Measurements from ENCODE around the gene SLAIN2. TPM values are rescaled to one million over a fixed set of nuclear protein-coding genes. Genes with fewer than 3 reads are reported as not detected.

Gene SLAIN2
- total and polyA plus RNA-seq, 2 experiments from 2014 or later = 21.9 to 27.9 TPM

GRCh38 chr4:48329976-48330375 is 11.4 kb upstream of the SLAIN2 start:
- Histone ChIP-seq H3K4me2 (no peak overlapping the region), H3K4me1 (ENCODE audit: insufficient read depth) (no peaks in the 10 kb centered on the region), H3K36me3 (ENCODE audit: insufficient read depth) (no peaks in the 10 kb centered on the region), H3K4me3 (no peak overlapping the region), H3K27ac (ENCODE audit: low read depth) (no peak overlapping the region), H3K79me2 (replicated peaks; ENCODE audit: insufficient read depth) (no peaks in the 10 kb centered on the region), H4K20me1 (replicated peaks; ENCODE audit: insufficient read depth) (no peaks in the 10 kb centered on the region), H3K27me3 (ENCODE audit: insufficient read depth) (no peaks in the 10 kb centered on the region), H2AFZ (no peak overlapping the region), H3K9me2 (ENCODE audit: insufficient read depth) (peaks cover 4% of the 10 kb centered on the region; the same call in 1 of the 2 replicates), H3F3A (replicated peaks; ENCODE audit: low read depth) (no peaks in the 10 kb centered on the region)
- Mint-ChIP-seq H3K4me1 (no peaks in the 10 kb centered on the region), H3K27me3 (ENCODE audit: insufficient read depth, low read depth, poor library complexity) (peaks cover 2% of the 10 kb centered on the region), H3K4me3 (no peak overlapping the region), H3K36me3 (ENCODE audit: low read depth) (no peaks in the 10 kb centered on the region), H3K27ac (no peak overlapping the region), H3K9me3 (no peaks in the 10 kb centered on the region)
- DNase-seq (ENCODE audit: low spot score) (no peak), ATAC-seq (no peak)
- TF ChIP-seq ZNF331 (CRISPR knock-in tag; IDR thresholded peaks at IDR 0.05; ENCODE audit: low read depth) = no peak
- TF ChIP-seq REST (IDR thresholded peaks at IDR 0.05; ENCODE audit: unreplicated experiment) = no peak
- TF ChIP-seq ZNF114 (CRISPR knock-in tag; IDR thresholded peaks at IDR 0.05) = no peak
- no peak for TF ChIP-seq STAT1 (IDR thresholded peaks at IDR 0.05; ENCODE audit: unreplicated experiment)
- TF ChIP-seq POLR2AphosphoS5 (IDR thresholded peaks at IDR 0.05; ENCODE audit: low read depth) = no peak
- TF ChIP-seq EZH2 (IDR thresholded peaks at IDR 0.05; ENCODE audit: low read depth, unreplicated experiment) = no peak
- TF ChIP-seq CTCF (conservative IDR thresholded peaks at IDR 0.05; ENCODE audit: low read depth in 2 of 2) = no peak
- no peak for TF ChIP-seq EZH2phosphoT487 (IDR thresholded peaks at IDR 0.05; ENCODE audit: unreplicated experiment)
- TF ChIP-seq ZNF462 (CRISPR knock-in tag; IDR thresholded peaks at IDR 0.05) = no peak
- no peak for TF ChIP-seq CREB1 (CRISPR knock-in tag; IDR thresholded peaks at IDR 0.05; ENCODE audit: low read depth)
- TF ChIP-seq JUNB (IDR thresholded peaks at IDR 0.05; ENCODE audit: unreplicated experiment) = no peak
- TF ChIP-seq ETS1 (IDR thresholded peaks at IDR 0.05) = no peak
- TF ChIP-seq NANOG (IDR thresholded peaks at IDR 0.05; ENCODE audit: borderline replicate concordance) = no peak

Measured in GM23338 (cell line).